Loucy (cell line): ENCODE results near the gene MAGEF1.

Experiments used
- CTCF ChIP-seq: fragments of 200-600 bp; sonication (generic); conservative IDR thresholded peaks from 2 replicates; pipeline ENCODE4 v1.5.1; 2014; ENCODE audit warnings: mild to moderate bottlenecking, antibody characterized with exemption, low read length
- EZH2phosphoT487 ChIP-seq: fragments of 200-600 bp; IDR thresholded peaks from 2 replicates; pipeline ENCODE4 v1.6.1; 2018; ENCODE audit warnings: antibody characterized with exemption, mild to moderate bottlenecking, moderate library complexity, borderline replicate concordance

DNA sequence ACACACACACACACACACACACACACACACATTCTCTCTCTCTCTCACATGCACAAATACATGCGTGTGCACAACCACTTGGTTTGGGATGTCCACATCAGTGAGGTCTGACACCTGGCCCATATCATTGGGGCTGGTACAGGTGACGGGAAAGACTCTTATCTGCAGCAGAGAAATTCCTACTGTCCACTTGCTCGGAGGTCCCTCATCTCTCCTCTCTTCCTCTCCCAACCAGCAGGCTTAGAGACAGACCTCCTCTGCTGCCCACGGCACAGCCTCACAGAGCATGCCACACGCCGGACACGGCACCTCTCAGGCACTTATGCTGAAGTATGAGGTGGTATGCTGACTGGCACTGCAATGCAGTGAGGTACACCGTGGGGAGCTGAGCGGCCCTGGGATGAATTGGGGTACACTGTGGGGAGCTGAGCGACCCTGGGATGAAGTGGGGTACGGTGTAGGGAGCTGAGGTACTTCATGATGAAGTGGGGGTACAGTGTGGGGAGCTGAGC is 41.7 kb downstream of the MAGEF1 start:
- TF ChIP-seq CTCF (no peak), EZH2phosphoT487 (no peak)
